ENCODE data around the gene RYK.

The RYK gene

GRCh38 chr3:134250717-134251220 is at the start of gene RYK:
Gene RYK, minus strand, starts transcription at chr3:134250859. Its CDS starts 205 bp downstream, at chr3:134250654.
- no peak for TF ChIP-seq CTCF (IDR thresholded peaks at IDR 0.05; ENCODE audit: insufficient read depth, low read length, poor library complexity, severe bottlenecking)
- no peaks in the 10 kb centered on the region for H3K27me3 ChIP-seq (replicated peaks; ENCODE audit: control insufficient read depth, insufficient read depth, low read length)
- DNase-seq (ENCODE audit: extremely low read depth, insufficient read length): peak; percentile 91
- H3K36me3 ChIP-seq (ENCODE audit: control insufficient read depth, insufficient read depth, low read length): no peaks in the 10 kb centered on the region
- H3K4me3 ChIP-seq (replicated peaks; ENCODE audit: low read depth, low read length): peak within 1 kb of the TSS; percentile 79

GRCh38 chr3:134299888-134300206 is 49.2 kb upstream of the RYK start:
- no peak for DNase-seq (ENCODE audit: extremely low read depth, insufficient read length)
- Histone ChIP-seq H3K4me3 (replicated peaks; ENCODE audit: low read depth, low read length) (no peak overlapping the region), H3K36me3 (ENCODE audit: control insufficient read depth, insufficient read depth, low read length) (no peaks in the 10 kb centered on the region), H3K27me3 (replicated peaks; ENCODE audit: control insufficient read depth, insufficient read depth, low read length) (no peaks in the 10 kb centered on the region)
- TF ChIP-seq CTCF (IDR thresholded peaks at IDR 0.05; ENCODE audit: insufficient read depth, low read length, poor library complexity, severe bottlenecking): no peak

- no peaks in the 10 kb centered on the region for H3K27me3 ChIP-seq (replicated peaks; ENCODE audit: control insufficient read depth, insufficient read depth, low read length)
- no peaks in the 10 kb centered on the region for H3K36me3 ChIP-seq (ENCODE audit: control insufficient read depth, insufficient read depth, low read length)
- DNase-seq (ENCODE audit: extremely low read depth, insufficient read length): no peak
- no peak for TF ChIP-seq CTCF (IDR thresholded peaks at IDR 0.05; ENCODE audit: insufficient read depth, low read length, poor library complexity, severe bottlenecking)
- no peak overlapping the region for H3K4me3 ChIP-seq (replicated peaks; ENCODE audit: low read depth, low read length)
Measured at GRCh38 chr3:134299185-134299887, 48.7 kb upstream of the RYK start.

- Histone ChIP-seq H3K36me3 (ENCODE audit: control insufficient read depth, insufficient read depth, low read length) (no peaks in the 10 kb centered on the region), H3K4me3 (replicated peaks; ENCODE audit: low read depth, low read length) (no peak overlapping the region), H3K27me3 (replicated peaks; ENCODE audit: control insufficient read depth, insufficient read depth, low read length) (no peaks in the 10 kb centered on the region)
- TF ChIP-seq CTCF (IDR thresholded peaks at IDR 0.05; ENCODE audit: insufficient read depth, low read length, poor library complexity, severe bottlenecking): no peak
- no peak for DNase-seq (ENCODE audit: extremely low read depth, insufficient read length)
Measured at GRCh38 chr3:134298249-134298648, 47.6 kb upstream of the RYK start.

- no peak for DNase-seq (ENCODE audit: extremely low read depth, insufficient read length)
- no peaks in the 10 kb centered on the region for H3K36me3 ChIP-seq (ENCODE audit: control insufficient read depth, insufficient read depth, low read length)
- H3K4me3 ChIP-seq (replicated peaks; ENCODE audit: low read depth, low read length): no peak overlapping the region
- TF ChIP-seq CTCF (IDR thresholded peaks at IDR 0.05; ENCODE audit: insufficient read depth, low read length, poor library complexity, severe bottlenecking): no peak
- no peaks in the 10 kb centered on the region for H3K27me3 ChIP-seq (replicated peaks; ENCODE audit: control insufficient read depth, insufficient read depth, low read length)
Measured at GRCh38 chr3:134296616-134297015, 46.0 kb upstream of the RYK start.

GRCh38 chr3:134295930-134296329 is 45.3 kb upstream of the RYK start:
- no peak for TF ChIP-seq CTCF (IDR thresholded peaks at IDR 0.05; ENCODE audit: insufficient read depth, low read length, poor library complexity, severe bottlenecking)
- no peak for DNase-seq (ENCODE audit: extremely low read depth, insufficient read length)
- Histone ChIP-seq H3K36me3 (ENCODE audit: control insufficient read depth, insufficient read depth, low read length) (no peaks in the 10 kb centered on the region), H3K4me3 (replicated peaks; ENCODE audit: low read depth, low read length) (no peak overlapping the region), H3K27me3 (replicated peaks; ENCODE audit: control insufficient read depth, insufficient read depth, low read length) (no peaks in the 10 kb centered on the region)

Data from GM06990 (cell line).